Measurements from ENCODE around the gene BRIX1. TPM values are rescaled to one million over a fixed set of nuclear protein-coding genes. Genes with fewer than 3 reads are reported as not detected.

The BRIX1 gene, protein sequence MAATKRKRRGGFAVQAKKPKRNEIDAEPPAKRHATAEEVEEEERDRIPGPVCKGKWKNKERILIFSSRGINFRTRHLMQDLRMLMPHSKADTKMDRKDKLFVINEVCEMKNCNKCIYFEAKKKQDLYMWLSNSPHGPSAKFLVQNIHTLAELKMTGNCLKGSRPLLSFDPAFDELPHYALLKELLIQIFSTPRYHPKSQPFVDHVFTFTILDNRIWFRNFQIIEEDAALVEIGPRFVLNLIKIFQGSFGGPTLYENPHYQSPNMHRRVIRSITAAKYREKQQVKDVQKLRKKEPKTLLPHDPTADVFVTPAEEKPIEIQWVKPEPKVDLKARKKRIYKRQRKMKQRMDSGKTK
- total RNA-seq (10 to 100 TPM in 9 of 10 donors, 1 to 10 TPM in 1; 9.5 to 17.2 (median 14.9) TPM), polyA plus RNA-seq (10 to 100 TPM; 12.0 to 15.3 TPM)
- long read RNA-seq, donor 1, transcript BRIX1-201 (10 exons, 1,926 nt), result major isoform, 8 of 12 reads
- long read RNA-seq, donor 1, partial matches to known transcripts, result 0 of 12 reads
- long read RNA-seq, donor 1, other reads (novel, unspliced or antisense), result 4 of 12 reads
- long read RNA-seq, donor 2, transcript BRIX1-201 (10 exons, 1,926 nt), result major isoform, 17 of 22 reads
- long read RNA-seq, donor 2, partial matches to known transcripts, result 0 of 22 reads
- long read RNA-seq, donor 2, other reads (novel, unspliced or antisense), result 5 of 22 reads
- long read RNA-seq, donor 3, transcript BRIX1-201 (10 exons, 1,926 nt), result major isoform, 43 of 47 reads
- long read RNA-seq, donor 3, partial matches to known transcripts, result 1 of 47 reads
- long read RNA-seq, donor 3, other reads (novel, unspliced or antisense), result 2 of 47 reads

DNA sequence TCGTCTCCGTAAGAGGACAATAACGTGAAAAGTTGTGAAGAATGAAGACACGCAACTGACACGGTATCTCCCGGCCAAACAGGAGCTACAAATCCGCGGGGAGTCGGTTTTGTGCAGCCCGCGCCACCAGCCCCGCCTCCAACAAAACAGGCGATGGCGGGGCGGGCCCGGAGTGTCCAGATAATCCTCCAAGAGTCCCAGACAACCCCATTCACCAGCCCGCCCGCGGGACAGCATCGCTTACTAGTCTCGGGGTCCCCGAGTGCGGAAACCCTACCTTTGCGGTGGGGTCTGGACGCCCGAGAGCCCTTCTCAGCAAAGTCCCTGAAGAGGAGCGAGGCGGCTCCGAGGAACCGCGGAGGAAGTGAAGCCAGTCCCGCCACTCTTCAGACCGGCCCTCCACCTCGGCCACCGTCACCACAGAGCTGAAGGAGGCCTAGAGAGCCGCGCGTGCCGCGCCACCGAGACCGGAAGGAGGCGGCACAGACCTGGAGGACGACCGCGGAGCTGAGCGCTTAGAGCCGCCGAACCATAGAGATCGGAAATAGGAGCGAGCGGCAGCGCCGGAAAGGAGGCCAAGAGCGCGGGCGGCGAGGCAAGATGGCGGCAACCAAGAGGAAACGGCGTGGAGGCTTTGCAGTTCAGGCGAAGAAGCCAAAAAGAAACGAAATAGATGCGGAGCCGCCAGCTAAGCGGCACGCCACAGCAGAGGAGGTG, at the start of gene BRIX1, which contains the start of gene RAD1:
Gene BRIX1, plus strand, starts transcription at position 573 of the 717 bp plus-strand sequence. Its CDS starts 28 bp downstream, at position 601.
Gene RAD1, minus strand, starts transcription at position 366 of the 717 bp plus-strand sequence. CDS start 612 bp downstream, outside the sequence.
- H3K27ac ChIP-seq, result peak within 1 kb of the TSS; percentile 41 to 93 (median 84)
- 0% methylated on average over 67 of the region's 67 CpGs for WGBS, 2 donors
- peak in 6 of 9 donors; percentile 9 to 47 (median 22) for TF ChIP-seq CTCF (IDR thresholded peaks at IDR 0.05)
- peaks cover 0 to 55% (median 19%) of the 10 kb centered on the region in 9 donors for H3K36me3 ChIP-seq
- H3K27me3 ChIP-seq, result no peaks in the 10 kb centered on the region
- intact Hi-C loops (cut with DNase I), result loop anchor here in 2 of 10 donors (1.0 to 10.0 kb wide), 2 partner anchors 14 to 250 kb away; partner anchors contain the start of gene DNAJC21 (in 1 of the 2)
- DNase-seq, result peak; percentile 95 to 96
- peaks cover 3 to 35% (median 27%) of the 10 kb centered on the region in 9 donors for H3K4me1 ChIP-seq
- ATAC-seq, result peak; percentile 100
- H3K9me3 ChIP-seq, result no peaks in the 10 kb centered on the region
- peak within 1 kb of the TSS; percentile 76 to 97 (median 86) for H3K4me3 ChIP-seq

GRCh38 chr5:34866989-34867471, 48.5 kb upstream of the BRIX1 start:
- no peak for DNase-seq

DNA sequence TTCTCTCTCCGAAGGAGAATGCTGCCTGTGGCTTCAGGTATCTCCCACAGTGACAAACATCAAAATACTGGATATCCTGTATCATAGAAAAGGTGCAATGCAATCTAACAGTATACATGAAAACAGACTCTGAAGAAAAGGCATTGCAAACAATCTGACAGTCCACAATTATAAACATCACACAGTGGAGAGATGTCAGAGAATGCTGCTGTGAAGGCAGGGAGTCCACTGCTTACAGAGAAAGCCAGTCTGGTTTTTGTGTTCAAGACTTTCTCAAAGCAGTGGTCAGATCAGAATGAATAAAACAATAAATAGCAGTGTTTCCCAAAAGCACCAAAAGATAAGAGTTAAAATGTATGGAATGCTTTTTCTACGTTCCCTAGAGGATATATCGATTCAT, 47.9 kb upstream of the BRIX1 start:
- no peak for TF ChIP-seq CTCF (IDR thresholded peaks at IDR 0.05)
- intact Hi-C loops (cut with DNase I), result no loop called here

More at GRCh38 chr5:34866989-34867471, 48.5 kb upstream of the BRIX1 start:
- no peak for TF ChIP-seq CTCF (IDR thresholded peaks at IDR 0.05)
- no peaks in the 10 kb centered on the region for H3K36me3 ChIP-seq
- H3K4me1 ChIP-seq, result peaks cover 0 to 12% (median 0%) of the 10 kb centered on the region in 9 donors
- H3K27ac ChIP-seq, result no peak overlapping the region
- no peaks in the 10 kb centered on the region for H3K9me3 ChIP-seq
- H3K27me3 ChIP-seq, result no peaks in the 10 kb centered on the region
- no peak overlapping the region for H3K4me3 ChIP-seq
- WGBS, 2 donors, result 76 to 84% methylated on average over 3 of the region's 3 CpGs
- intact Hi-C loops (cut with DNase I), result no loop called here
- peak in 1 of 8 donors; percentile 38 for ATAC-seq

More for the DNA sequence above, 47.9 kb upstream of the BRIX1 start:
- Histone ChIP-seq H3K27me3 (no peaks in the 10 kb centered on the region), H3K4me1 (peaks cover 0 to 12% (median 0%) of the 10 kb centered on the region in 9 donors), H3K27ac (no peak overlapping the region), H3K9me3 (no peaks in the 10 kb centered on the region), H3K4me3 (no peak overlapping the region), H3K36me3 (no peaks in the 10 kb centered on the region)
- WGBS, 2 donors, result 80 to 84% methylated on average over 3 of the region's 3 CpGs
- no peak for DNase-seq
- no peak for ATAC-seq
